GM12878 (cell line): ENCODE measurements around the gene NHERF1. TPM values are rescaled to one million over a fixed set of nuclear protein-coding genes. Genes with fewer than 3 reads are reported as not detected.

Experiments
- ATAC-seq: fragments of 200-7000 bp; cut with Tn5 transposase; 3 replicates; pipeline ENCODE4 v1.9.1; 2020; ENCODE audit warnings: mild to moderate bottlenecking, moderate library complexity
- BruUV-seq: library from RNA; stranded (reverse); fragments of 400-500 nt; replicated peaks from 2 replicates; lab custom pipeline; 2021; lab: Mats Ljungman, UMichigan
- CTCF ChIA-PET: fragments of 300-600 bp; sonication (Branson Sonifier 250); formaldehyde crosslinking; extraction: SDS; loops from one replicate; lab custom pipeline; 2021; ENCODE audit warnings: inconsistent platforms; lab: Yijun Ruan, JAX
- POLR2A ChIA-PET: fragments of 350-600 bp; formaldehyde crosslinking; extraction: SDS; loops from one replicate; lab custom pipeline; 2021; ENCODE audit warnings: inconsistent platforms; lab: Charles Lee
- RAD21 ChIA-PET: fragments of 300-600 bp; sonication (Branson Sonifier 250); formaldehyde crosslinking; loops from one replicate; lab custom pipeline; 2023; ENCODE audit warnings: antibody characterized with exemption; ENCODE audit not compliant: unreplicated experiment; lab: Charles Lee
- SMC1A ChIA-PET: fragments of 300-600 bp; sonication (Branson Sonifier 250); formaldehyde crosslinking; loops from one replicate; lab custom pipeline; 2023; ENCODE audit not compliant: unreplicated experiment, uncharacterized antibody; lab: Charles Lee
- DNase-seq: peaks from one replicate; pipeline ENCODE4 v3.0.0-alpha.2; 2011; ENCODE audit warnings: low read depth, low spot score
- FAIRE-seq: peaks from 3 replicates; lab custom pipeline; 2011; peaks lifted over from hg19 to GRCh38; lab: Jason Lieb, UNC
- H2AFZ ChIP-seq: 2 replicates; pipeline ENCODE4 v1.6.0; 2011; ENCODE audit warnings: low read depth, low read length, control low read depth; ENCODE audit not compliant: control insufficient read depth
- H3K27ac ChIP-seq: 2 replicates; pipeline ENCODE4 v1.5.1; 2011; ENCODE audit warnings: control low read depth; ENCODE audit not compliant: control insufficient read depth, insufficient read depth
- H3K27me3 ChIP-seq, 2 experiments: replicated peaks in 1 of 2; 2 replicates each; pipeline versions ENCODE4 v1.6.0 to v1.6.1; 2011; ENCODE audit warnings: low read length in 1 of 2; ENCODE audit not compliant: control insufficient read depth in 2 of 2, insufficient read depth in 2 of 2
- H3K36me3 ChIP-seq, 2 experiments: 2 replicates each; pipeline ENCODE4 v1.5.1; 2011; ENCODE audit warnings: low read length in 1 of 2; ENCODE audit not compliant: control insufficient read depth in 2 of 2, insufficient read depth in 2 of 2
- H3K4me1 ChIP-seq: 2 replicates; pipeline ENCODE4 v1.6.1; 2011; ENCODE audit warnings: mild to moderate bottlenecking, low read length, moderate library complexity, mixed read lengths; ENCODE audit not compliant: control insufficient read depth, insufficient read depth
- H3K4me2 ChIP-seq: 2 replicates; pipeline ENCODE4 v1.6.0; 2011; ENCODE audit warnings: control low read depth; ENCODE audit not compliant: control insufficient read depth, insufficient read depth
- H3K4me3 ChIP-seq: fragments of 200-600 bp; sonication (generic); 2 replicates; pipeline ENCODE4 v1.5.1; 2016
- H3K79me2 ChIP-seq: 2 replicates; pipeline ENCODE4 v1.6.0; 2011; ENCODE audit warnings: low read length; ENCODE audit not compliant: control insufficient read depth, insufficient read depth
- H3K9ac ChIP-seq: 2 replicates; pipeline ENCODE4 v1.8.0; 2011; ENCODE audit warnings: low read length, control low read depth, mixed read lengths; ENCODE audit not compliant: control insufficient read depth, insufficient read depth
- H3K9me3 ChIP-seq: replicated peaks from 3 replicates; pipeline ENCODE4 v1.5.1; 2011; ENCODE audit warnings: mild to moderate bottlenecking, low read length; ENCODE audit not compliant: control insufficient read depth, insufficient read depth
- H4K20me1 ChIP-seq: 2 replicates; pipeline ENCODE4 v1.6.0; 2011; ENCODE audit not compliant: control insufficient read depth, insufficient read depth
- ASH2L ChIP-seq: fragments of 300-600, 200-600 bp; sonication (generic); IDR thresholded peaks from 2 replicates; pipeline ENCODE4 v1.6.1; 2017; ENCODE audit warnings: low read depth, mild to moderate bottlenecking, borderline replicate concordance
- FOXK2 ChIP-seq: fragments of 450-650 bp; IDR thresholded peaks from 2 replicates; pipeline ENCODE4 v1.6.1; 2017; ENCODE audit warnings: mild to moderate bottlenecking, moderate library complexity
- HDAC6 ChIP-seq: fragments of 200-600 bp; sonication (generic); IDR thresholded peaks from one replicate; pipeline ENCODE4 v1.8.0; 2017; ENCODE audit warnings: antibody characterized with exemption; ENCODE audit not compliant: unreplicated experiment
- MYB ChIP-seq: fragments of 150-350 bp; IDR thresholded peaks from 2 replicates; pipeline ENCODE4 v1.6.1; 2014; ENCODE audit warnings: mild to moderate bottlenecking, low read depth, low read length, borderline replicate concordance
- PAX8 ChIP-seq: fragments of 450-650 bp; IDR thresholded peaks from 2 replicates; pipeline ENCODE4 v1.6.1; 2017; ENCODE audit warnings: mild to moderate bottlenecking, moderate library complexity
- SMC3 ChIP-seq: IDR thresholded peaks from 2 replicates; pipeline ENCODE4 v1.6.1; 2011; ENCODE audit warnings: low read length, improper control_type of control experiment, borderline replicate concordance
- WGBS: methylation state at CpG from one replicate; pipeline ENCODE4 v1.1.6; 2016; ENCODE audit warnings: low lambda C conversion rate; ENCODE audit not compliant: insufficient replicate concordance, insufficient coverage; ENCODE audit errors: missing lambda C conversion rate; 5-methylcytosine and 5-hydroxymethylcytosine counted together
- in situ Hi-C: fragments of 300-500 bp; cut with MboI; formaldehyde crosslinking; loops from 9 replicates; pipeline ENCODE4 v1.14.3; 2018; ENCODE audit warnings: mixed read lengths
- intact Hi-C: fragments of 100-400 bp; cut with micrococcal nuclease; formaldehyde crosslinking; loops from one replicate; pipeline ENCODE4 v1.14.2; 2022; ENCODE audit not compliant: unreplicated experiment
- polyA plus RNA-seq, 11 experiments: library from polyadenylated mRNA; depleted of rRNA in 4 of 11; unstranded in 6 of 11; stranded (reverse) in 5 of 11; fragments of >200 nt; fragmentation: Nextera tagmentation in 4 of 11; fragmentation: Illumina TruSeq in 1 of 11; extraction: Ambion mirVana in 4 of 11; extraction: Trizol in 1 of 11; gene quantifications; 1 replicate in 1 of 11; 2 replicates in 10 of 11; pipeline versions ENCODE4 v1.2.1 to v1.2.3, GENCODE V29; 2011 to 2016; ENCODE audit warnings: inconsistent platforms in 2 of 11, missing spikeins in 2 of 11, low read depth in 1 of 11
- total RNA-seq, 4 experiments: library from RNA; depleted of rRNA in 3 of 4; stranded (reverse); fragments of >200 nt in 3 of 4; fragmentation: Illumina TruSeq in 1 of 4; extraction: Trizol in 1 of 4; gene quantifications; 2 replicates each; pipeline versions ENCODE4 v1.2.1 to v1.2.3, GENCODE V29; 2013 to 2021
- TF ChIP-seq, protein P1 (sequence below): fragments of 450-650 bp; IDR thresholded peaks from 2 replicates; pipeline ENCODE4 v1.6.1; 2014; ENCODE audit warnings: mild to moderate bottlenecking
- TF ChIP-seq, protein P2 (sequence below): IDR thresholded peaks from 2 replicates; pipeline ENCODE4 v1.6.1; 2012; ENCODE audit warnings: low read depth, low read length, improper control_type of control experiment
- TF ChIP-seq, protein P3 (sequence below): fragments of 450-650 bp; IDR thresholded peaks from 2 replicates; pipeline ENCODE4 v1.6.1; 2016; ENCODE audit warnings: mild to moderate bottlenecking

NHERF1 gene
- total and polyA plus RNA-seq, 10 of the 15 experiments (the other 5 are each of a cell fraction or from before 2014, with no cell fraction given), result 13.4 to 61.6 (median 39.0) TPM

DNA sequence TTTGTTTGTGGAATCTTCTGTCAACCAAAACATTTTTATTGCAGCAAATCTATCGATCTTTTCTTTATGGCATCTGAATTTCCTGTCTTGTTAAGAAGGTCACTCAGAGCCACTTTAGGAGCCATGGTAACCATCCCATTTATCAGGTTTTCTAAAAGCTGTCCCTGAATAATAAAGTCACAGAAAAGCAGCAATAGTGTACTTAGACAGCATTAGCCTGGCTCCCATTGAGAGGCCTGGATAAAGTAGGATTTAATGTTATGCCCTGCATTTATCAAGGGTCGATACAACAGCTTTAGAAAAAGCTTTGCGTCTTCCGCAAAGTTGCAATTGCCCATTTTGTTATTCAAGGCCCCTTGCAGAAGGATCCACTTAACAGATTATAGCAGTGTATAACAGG is 25.6 kb upstream of the NHERF1 start:
- no peak overlapping the region for H3K4me3 ChIP-seq
- 0 out of 4 replicates have a peak, but pooled peaks cover 0 to 2% of the 10 kb centered on the region in 2 experiments for H3K27me3 ChIP-seq
- no peaks in the 10 kb centered on the region for H3K79me2 ChIP-seq
- in situ Hi-C loops, result no loop called here
- no TSS peak for BruUV-seq
- no peak overlapping the region for H3K4me2 ChIP-seq
- no peaks in the 10 kb centered on the region for H3K36me3 ChIP-seq
- H4K20me1 ChIP-seq, result no peaks in the 10 kb centered on the region
- FAIRE-seq (no peak), ATAC-seq (no peak), DNase-seq (no peak)
- CTCF ChIA-PET, result interaction anchor here (0.8 kb wide), 1 partner anchor 15 kb away, joined by 3 read pairs; no protein-coding TSS in a partner anchor
- POLR2A ChIA-PET, result no interaction called here
- H3K27ac ChIP-seq, result no peak overlapping the region
- no peaks in the 10 kb centered on the region for H3K4me1 ChIP-seq
- H3K9ac ChIP-seq, result no peak overlapping the region
- RAD21 ChIA-PET, result no interaction called here
- TF ChIP-seq SMC3, result no peak
- TF ChIP-seq MYB, result no peak
- TF ChIP-seq, protein P1, sequence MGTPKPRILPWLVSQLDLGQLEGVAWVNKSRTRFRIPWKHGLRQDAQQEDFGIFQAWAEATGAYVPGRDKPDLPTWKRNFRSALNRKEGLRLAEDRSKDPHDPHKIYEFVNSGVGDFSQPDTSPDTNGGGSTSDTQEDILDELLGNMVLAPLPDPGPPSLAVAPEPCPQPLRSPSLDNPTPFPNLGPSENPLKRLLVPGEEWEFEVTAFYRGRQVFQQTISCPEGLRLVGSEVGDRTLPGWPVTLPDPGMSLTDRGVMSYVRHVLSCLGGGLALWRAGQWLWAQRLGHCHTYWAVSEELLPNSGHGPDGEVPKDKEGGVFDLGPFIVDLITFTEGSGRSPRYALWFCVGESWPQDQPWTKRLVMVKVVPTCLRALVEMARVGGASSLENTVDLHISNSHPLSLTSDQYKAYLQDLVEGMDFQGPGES, result no peak
- TF ChIP-seq, protein P2, sequence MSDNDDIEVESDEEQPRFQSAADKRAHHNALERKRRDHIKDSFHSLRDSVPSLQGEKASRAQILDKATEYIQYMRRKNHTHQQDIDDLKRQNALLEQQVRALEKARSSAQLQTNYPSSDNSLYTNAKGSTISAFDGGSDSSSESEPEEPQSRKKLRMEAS, result no peak
- no peak for TF ChIP-seq HDAC6
- TF ChIP-seq, protein P3, sequence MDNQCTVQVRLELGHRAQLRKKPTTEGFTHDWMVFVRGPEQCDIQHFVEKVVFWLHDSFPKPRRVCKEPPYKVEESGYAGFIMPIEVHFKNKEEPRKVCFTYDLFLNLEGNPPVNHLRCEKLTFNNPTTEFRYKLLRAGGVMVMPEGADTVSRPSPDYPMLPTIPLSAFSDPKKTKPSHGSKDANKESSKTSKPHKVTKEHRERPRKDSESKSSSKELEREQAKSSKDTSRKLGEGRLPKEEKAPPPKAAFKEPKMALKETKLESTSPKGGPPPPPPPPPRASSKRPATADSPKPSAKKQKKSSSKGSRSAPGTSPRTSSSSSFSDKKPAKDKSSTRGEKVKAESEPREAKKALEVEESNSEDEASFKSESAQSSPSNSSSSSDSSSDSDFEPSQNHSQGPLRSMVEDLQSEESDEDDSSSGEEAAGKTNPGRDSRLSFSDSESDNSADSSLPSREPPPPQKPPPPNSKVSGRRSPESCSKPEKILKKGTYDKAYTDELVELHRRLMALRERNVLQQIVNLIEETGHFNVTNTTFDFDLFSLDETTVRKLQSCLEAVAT, result no peak
- TF ChIP-seq FOXK2, result no peak
- no peak for TF ChIP-seq ASH2L
- no peak for TF ChIP-seq PAX8
- SMC1A ChIA-PET, result interaction anchor here (1.0 to 2.2 kb wide), 2 partner anchors 42 to 65 kb away, joined by 3 to 4 read pairs; no protein-coding TSS in a partner anchor
- H2AFZ ChIP-seq, result no peak overlapping the region
- WGBS, result 67% methylated on average over 4 of the region's 4 CpGs
- intact Hi-C loops, result no loop called here
- H3K9me3 ChIP-seq, result no peaks in the 10 kb centered on the region
